WERI-Rb-1 (cell line): Measurements from ENCODE around the gene TMA7B.

Source experiments
- DNase-seq: peaks from one replicate; pipeline ENCODE4 v3.0.0-alpha.2; 2020
- H3K27ac ChIP-seq: fragments of 250-450 bp; sonication (Bioruptor Pico); 2 replicates; pipeline ENCODE4 v1.5.1; 2020; ENCODE audit warnings: mild to moderate bottlenecking, moderate library complexity
- H3K27me3 ChIP-seq: fragments of 250-450 bp; sonication (Bioruptor Pico); 2 replicates; pipeline ENCODE4 v1.5.1; 2021; ENCODE audit warnings: mild to moderate bottlenecking, low read depth, moderate library complexity; ENCODE audit not compliant: insufficient read depth, severe bottlenecking
- H3K36me3 ChIP-seq: fragments of 250-450 bp; sonication (Bioruptor Pico); 2 replicates; pipeline ENCODE4 v1.5.1; 2020; ENCODE audit warnings: mild to moderate bottlenecking, moderate library complexity
- H3K4me3 ChIP-seq: 2 replicates; pipeline ENCODE4 v1.5.1; 2011; ENCODE audit warnings: low read depth, mild to moderate bottlenecking, control low read depth, low read length
- H3K9me3 ChIP-seq: fragments of 250-450 bp; sonication (Bioruptor Pico); 2 replicates; pipeline ENCODE4 v1.5.1; 2021; ENCODE audit warnings: mild to moderate bottlenecking, moderate library complexity; ENCODE audit not compliant: severe bottlenecking
- CTCF ChIP-seq: IDR thresholded peaks from 2 replicates; pipeline ENCODE4 v1.5.1; 2011; ENCODE audit warnings: low read depth, mild to moderate bottlenecking, control low read depth, inconsistent platforms, low read length

The TMA7B gene

GRCh38 chr22:39973656-39974055 lies 13.5 kb downstream of the TMA7B start:
- Histone ChIP-seq H3K27me3 (no peaks in the 10 kb centered on the region), H3K9me3 (no peaks in the 10 kb centered on the region), H3K27ac (no peak overlapping the region), H3K4me3 (no peak overlapping the region), H3K36me3 (no peaks in the 10 kb centered on the region)
- no peak for TF ChIP-seq CTCF
- no peak for DNase-seq

- no peak overlapping the region for H3K27ac ChIP-seq
- no peak for TF ChIP-seq CTCF
- no peaks in the 10 kb centered on the region for H3K9me3 ChIP-seq
- no peak overlapping the region for H3K4me3 ChIP-seq
- no peaks in the 10 kb centered on the region for H3K27me3 ChIP-seq
- no peak for DNase-seq
- H3K36me3 ChIP-seq: no peaks in the 10 kb centered on the region
These were observed 13.9 kb downstream of the TMA7B start for GRCh38 chr22:39974065-39974464.

GRCh38 chr22:39979048-39979447 lies 18.9 kb downstream of the TMA7B start:
- H3K27me3 ChIP-seq: no peaks in the 10 kb centered on the region
- no peaks in the 10 kb centered on the region for H3K9me3 ChIP-seq
- no peak for TF ChIP-seq CTCF
- H3K27ac ChIP-seq: no peak overlapping the region
- H3K4me3 ChIP-seq: no peak overlapping the region
- DNase-seq: no peak
- no peaks in the 10 kb centered on the region for H3K36me3 ChIP-seq

GRCh38 chr22:39979458-39979857 lies 19.3 kb downstream of the TMA7B start:
- Histone ChIP-seq H3K27me3 (no peaks in the 10 kb centered on the region), H3K9me3 (no peaks in the 10 kb centered on the region), H3K27ac (no peak overlapping the region), H3K36me3 (no peaks in the 10 kb centered on the region), H3K4me3 (no peak overlapping the region)
- DNase-seq: no peak
- no peak for TF ChIP-seq CTCF

- H3K4me3 ChIP-seq: no peak overlapping the region
- H3K36me3 ChIP-seq: no peaks in the 10 kb centered on the region
- H3K27ac ChIP-seq: no peak overlapping the region
- no peak for DNase-seq
- no peaks in the 10 kb centered on the region for H3K27me3 ChIP-seq
- H3K9me3 ChIP-seq: no peaks in the 10 kb centered on the region
- TF ChIP-seq CTCF: no peak
These were observed 20.4 kb downstream of the TMA7B start for GRCh38 chr22:39980596-39980995.

- no peak overlapping the region for H3K4me3 ChIP-seq
- H3K9me3 ChIP-seq: no peaks in the 10 kb centered on the region
- H3K27ac ChIP-seq: no peak overlapping the region
- no peak for DNase-seq
- H3K36me3 ChIP-seq: no peaks in the 10 kb centered on the region
- no peak for TF ChIP-seq CTCF
- no peaks in the 10 kb centered on the region for H3K27me3 ChIP-seq
These were observed 23.1 kb downstream of the TMA7B start for GRCh38 chr22:39983346-39983745.
